Stimulated activated CD4-positive, alpha-beta T cell treated with anti-CD3 and anti-CD28 coated beads, TNF-alpha, amount 100 ng/mL, for 1 hour (primary cell): Measurements from ENCODE around the gene FAM72C.
"Not testable (repeated sequence)": the region's sequence is repeated elsewhere in the genome, so short reads cannot be mapped to it uniquely, and the experiment has no call there.

ENCODE experiments used
- DNase-seq, 3 donors: peaks; one replicate each; pipeline ENCODE4 v3.0.0-alpha.2; 2020; ENCODE audit warnings: low read depth in 3 of 3, low spot score in 1 of 3

FAM72C gene

GRCh38 chr1:143913705-143914104, 58.1 kb downstream of the FAM72C start:
- not testable (repeated sequence) for DNase-seq
